Hematopoietic multipotent progenitor cell treated with erythropoietin and hydrocortisone succinate and interleukin-3 and kit ligand, for 17 days (in vitro differentiated cells): ENCODE data around the gene JDP2.
"Not testable (repeated sequence)": the region's sequence is repeated elsewhere in the genome, so short reads cannot be mapped to it uniquely, and the experiment has no call there.

Source experiments
- DNase-seq: peaks from one replicate; pipeline ENCODE4 v3.0.0-alpha.2; 2015; ENCODE audit warnings: low spot score

JDP2 gene

GRCh38 chr14:75456069-75456996 is 28.5 kb downstream of the JDP2 start:
- no peak for DNase-seq

- DNase-seq, result no peak
Measured at GRCh38 chr14:75456997-75457335, 29.1 kb downstream of the JDP2 start.

- DNase-seq, result no peak
Measured at GRCh38 chr14:75457648-75458165, 29.9 kb downstream of the JDP2 start.

- no peak for DNase-seq
Measured at GRCh38 chr14:75458305-75458704, 30.5 kb downstream of the JDP2 start.

GRCh38 chr14:75459099-75459741 is 31.4 kb downstream of the JDP2 start:
- DNase-seq, result no peak

GRCh38 chr14:75459791-75460190 is 32.0 kb downstream of the JDP2 start:
- DNase-seq, result no peak

- no peak for DNase-seq
Measured at GRCh38 chr14:75460394-75460793, 32.6 kb downstream of the JDP2 start.

- no peak for DNase-seq
Measured at GRCh38 chr14:75461303-75461702, 33.5 kb downstream of the JDP2 start.

- no peak for DNase-seq
Measured at GRCh38 chr14:75461755-75462349, 34.0 kb downstream of the JDP2 start.

GRCh38 chr14:75464626-75465025 is 36.8 kb downstream of the JDP2 start:
- no peak for DNase-seq

GRCh38 chr14:75467763-75468162 is 39.9 kb downstream of the JDP2 start:
- no peak for DNase-seq

GRCh38 chr14:75469164-75469563 is 41.3 kb downstream of the JDP2 start:
- no peak for DNase-seq

GRCh38 chr14:75469606-75470237 is 41.9 kb downstream of the JDP2 start:
- DNase-seq, result no peak

- DNase-seq, result no peak
Measured at GRCh38 chr14:75470238-75470797, 42.5 kb downstream of the JDP2 start.

- DNase-seq, result no peak
Measured at GRCh38 chr14:75471059-75471458, 43.2 kb downstream of the JDP2 start.

- DNase-seq, result not testable (repeated sequence)
Measured at GRCh38 chr14:75474127-75474526, 46.3 kb downstream of the JDP2 start.

- no peak for DNase-seq
Measured at GRCh38 chr14:75476274-75476995, 48.6 kb downstream of the JDP2 start.

- DNase-seq, result no peak
Measured at GRCh38 chr14:75477881-75478280, 50.1 kb downstream of the JDP2 start.

GRCh38 chr14:75479770-75480600 is 52.2 kb downstream of the JDP2 start:
- DNase-seq, result no peak

- DNase-seq, result no peak
Measured at GRCh38 chr14:75482366-75482765, 54.5 kb downstream of the JDP2 start.
